Tibial artery (tissue), 4 donors: ENCODE results near the gene RECK.

Experiments
- DNase-seq, 2 donors: peaks; one replicate each; pipeline ENCODE4 v3.0.0-alpha.2; 2019
- H3K27ac ChIP-seq, 2 donors: fragments of 200-600 bp; sonication (generic) in 1 of 2; 1 replicate in 1 of 2; 2 replicates in 1 of 2; pipeline ENCODE4 v1.5.1; 2018 to 2019; ENCODE audit warnings: mild to moderate bottlenecking in 1 of 2
- H3K27me3 ChIP-seq, 2 donors: fragments of 200-600 bp; sonication (generic) in 1 of 2; one replicate each; pipeline versions ENCODE4 v1.5.1 to v1.6.0; 2016 to 2019
- H3K36me3 ChIP-seq, 3 donors: fragments of 200-600 bp; sonication (generic) in 2 of 3; one replicate each; pipeline ENCODE4 v1.5.1; 2016 to 2019; ENCODE audit warnings: mild to moderate bottlenecking in 2 of 3
- H3K4me1 ChIP-seq, 4 donors: fragments of 200-600 bp; sonication (generic) in 2 of 4; 1 replicate in 3 of 4; 2 replicates in 1 of 4; pipeline ENCODE4 v1.5.1; 2016 to 2019
- H3K4me3 ChIP-seq, 2 donors: fragments of 200-600 bp; sonication (generic) in 1 of 2; 1 replicate in 1 of 2; 2 replicates in 1 of 2; pipeline ENCODE4 v1.5.1; 2018 to 2019; ENCODE audit warnings: mild to moderate bottlenecking in 2 of 2
- H3K9me3 ChIP-seq, 3 donors: fragments of 200-600 bp; sonication (generic) in 1 of 3; one replicate each; pipeline ENCODE4 v1.5.1; 2016 to 2019
- CTCF ChIP-seq, 2 experiments: fragments of 200-600 bp in 1 of 2; fragments of 450-650 bp in 1 of 2; IDR thresholded peaks; one replicate each; pipeline ENCODE4 v1.5.1; 2017 to 2019; ENCODE audit warnings: antibody characterized with exemption in 2 of 2, mild to moderate bottlenecking in 1 of 2, moderate library complexity in 1 of 2
- intact Hi-C: fragments of 100-400 bp; cut with DNase I; formaldehyde crosslinking; loops from one replicate; pipeline ENCODE4 v1.15.0; 2023; ENCODE audit warnings: low total_unique reads

Gene RECK

DNA sequence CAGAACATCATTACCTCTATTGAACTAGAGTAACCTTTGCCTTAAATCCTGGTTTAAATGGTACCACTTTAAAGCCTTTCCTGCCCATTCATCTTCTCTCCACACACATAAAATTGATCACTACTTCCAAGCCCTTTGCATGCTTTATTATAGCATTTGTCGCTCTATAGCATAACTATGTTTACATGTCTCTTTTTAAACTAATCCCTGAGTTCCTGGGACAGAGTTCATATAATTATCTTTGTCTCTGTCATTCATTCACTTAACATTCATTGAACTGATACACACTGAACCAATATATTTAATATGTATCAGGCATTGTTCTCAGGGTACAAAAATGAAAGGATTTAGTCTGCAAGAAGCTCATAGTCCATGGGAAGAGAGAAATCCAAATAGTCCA, 37.3 kb downstream of the RECK start:
- no peak for TF ChIP-seq CTCF (IDR thresholded peaks at IDR 0.05)
- intact Hi-C loops = no loop called here
- DNase-seq = no peak
- Histone ChIP-seq H3K36me3 (no peaks in the 10 kb centered on the region), H3K27me3 (no peaks in the 10 kb centered on the region), H3K4me1 (peaks cover 0 to 19% (median 8%) of the 10 kb centered on the region in 4 donors), H3K27ac (peak overlapping the region in 1 of 2 donors; percentile 19), H3K4me3 (no peak overlapping the region), H3K9me3 (no peaks in the 10 kb centered on the region)

DNA sequence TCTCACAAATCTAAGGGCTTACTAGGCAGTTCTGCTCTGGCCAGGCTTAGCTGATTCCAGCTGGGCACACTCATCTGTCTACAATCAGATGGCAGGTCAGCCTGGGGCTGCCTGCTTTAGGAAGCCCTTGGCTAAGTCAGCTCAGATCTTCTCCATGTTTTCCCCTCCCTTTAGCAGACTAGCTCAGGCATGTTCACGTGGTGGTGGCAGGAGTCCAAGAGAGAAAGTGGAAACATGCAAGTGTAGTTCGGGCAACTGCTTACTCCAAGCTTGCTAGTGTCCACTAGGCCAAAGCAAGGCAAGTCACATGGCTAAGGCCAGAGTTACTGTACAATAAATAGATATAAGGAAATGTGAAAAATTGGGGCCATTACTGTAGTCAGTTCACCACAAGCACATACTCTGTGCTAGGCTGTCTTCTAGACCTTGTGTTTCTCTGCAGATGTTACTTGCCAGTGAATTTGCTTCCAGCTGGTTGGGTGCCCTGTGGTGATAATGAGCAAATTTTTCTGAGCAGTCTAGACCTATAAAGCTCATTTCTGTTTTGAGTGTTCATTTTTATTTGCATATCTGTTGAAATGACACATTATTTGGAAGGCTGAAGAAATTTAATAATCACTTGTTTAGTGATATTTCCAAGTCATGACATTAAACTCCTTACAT, 38.3 kb downstream of the RECK start:
- no peak overlapping the region for H3K4me3 ChIP-seq
- peak overlapping the region; percentile 19 to 20 for H3K27ac ChIP-seq
- no peaks in the 10 kb centered on the region for H3K36me3 ChIP-seq
- H3K27me3 ChIP-seq = no peaks in the 10 kb centered on the region
- intact Hi-C loops = no loop called here
- peaks cover 0 to 19% (median 8%) of the 10 kb centered on the region in 4 donors for H3K4me1 ChIP-seq
- TF ChIP-seq CTCF (IDR thresholded peaks at IDR 0.05) = no peak
- peak; percentile 89 to 91 for DNase-seq
- H3K9me3 ChIP-seq = no peaks in the 10 kb centered on the region

DNA sequence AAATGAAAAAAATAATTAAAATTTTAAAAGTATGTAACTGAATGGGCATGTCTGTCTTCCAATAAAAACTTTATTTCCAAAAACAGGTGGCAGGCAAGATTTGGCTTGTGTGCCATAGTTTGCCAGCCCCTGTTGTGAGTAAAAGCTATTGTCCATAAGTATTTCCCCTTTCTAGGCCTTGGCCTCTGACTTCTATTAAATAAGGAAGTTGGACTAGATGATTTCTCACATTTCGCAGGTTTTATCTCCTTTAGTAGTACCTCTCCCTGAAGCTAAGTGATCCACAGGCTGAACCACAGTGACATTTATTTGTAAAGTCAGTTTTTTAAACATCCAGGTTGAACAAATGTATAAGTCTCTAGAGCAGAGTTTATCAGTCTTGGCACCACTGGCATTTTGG, 41.3 kb downstream of the RECK start:
- intact Hi-C loops = no loop called here
- Histone ChIP-seq H3K36me3 (peaks cover 0 to under 1% (median 0%) of the 10 kb centered on the region in 3 donors), H3K27me3 (no peaks in the 10 kb centered on the region), H3K4me1 (peaks cover 0 to 19% (median 8%) of the 10 kb centered on the region in 4 donors), H3K4me3 (no peak overlapping the region), H3K27ac (no peak overlapping the region), H3K9me3 (no peaks in the 10 kb centered on the region)
- TF ChIP-seq CTCF (IDR thresholded peaks at IDR 0.05) = no peak
- DNase-seq = no peak

- H3K36me3 ChIP-seq = peaks cover 13 to 25% (median 13%) of the 10 kb centered on the region in 3 donors
- H3K9me3 ChIP-seq = no peaks in the 10 kb centered on the region
- DNase-seq = no peak
- H3K27ac ChIP-seq = no peak overlapping the region
- no peaks in the 10 kb centered on the region for H3K27me3 ChIP-seq
- no peak overlapping the region for H3K4me3 ChIP-seq
- intact Hi-C loops = no loop called here
- TF ChIP-seq CTCF (IDR thresholded peaks at IDR 0.05) = no peak
- no peaks in the 10 kb centered on the region for H3K4me1 ChIP-seq
Observed at GRCh38 chr9:36080519-36080918, 43.8 kb downstream of the RECK start.

DNA sequence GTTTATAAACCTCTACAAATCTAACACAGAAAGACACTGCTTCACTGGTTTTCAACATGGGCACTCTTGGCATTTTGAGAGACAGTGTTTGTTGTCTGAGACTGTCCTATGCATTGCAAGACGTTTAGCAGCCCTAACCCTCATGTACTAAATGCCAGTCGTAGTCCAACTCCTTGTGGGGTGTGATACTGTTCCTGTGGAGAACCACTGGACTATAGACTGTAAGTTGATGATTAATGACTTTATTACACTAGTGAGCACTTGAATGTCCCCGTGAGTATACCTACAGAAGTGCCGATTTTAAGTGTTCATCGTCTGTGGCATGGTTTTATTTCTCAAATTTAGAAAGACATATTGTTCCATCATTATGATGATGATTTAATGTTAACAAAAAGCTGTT, 46.2 kb downstream of the RECK start:
- no peaks in the 10 kb centered on the region for H3K27me3 ChIP-seq
- no peaks in the 10 kb centered on the region for H3K4me1 ChIP-seq
- H3K4me3 ChIP-seq = no peak overlapping the region
- intact Hi-C loops = no loop called here
- H3K9me3 ChIP-seq = no peaks in the 10 kb centered on the region
- no peak overlapping the region for H3K27ac ChIP-seq
- TF ChIP-seq CTCF (IDR thresholded peaks at IDR 0.05) = no peak
- H3K36me3 ChIP-seq = peaks cover 24 to 32% (median 25%) of the 10 kb centered on the region in 3 donors
- DNase-seq = no peak
